HG03469 (cell line): Measurements from ENCODE around the gene SPACA6.
"Not testable (repeated sequence)": the region's sequence is repeated elsewhere in the genome, so short reads cannot be mapped to it uniquely, and the experiment has no call there.

Experiments
- ATAC-seq: cut with Tn5 transposase; IDR thresholded peaks from one replicate; pipeline ENCODE4 v1.9.1; 2021; ENCODE audit warnings: mild to moderate bottlenecking, moderate library complexity, moderate number of reproducible peaks; ENCODE audit not compliant: unreplicated experiment

SPACA6 gene

DNA sequence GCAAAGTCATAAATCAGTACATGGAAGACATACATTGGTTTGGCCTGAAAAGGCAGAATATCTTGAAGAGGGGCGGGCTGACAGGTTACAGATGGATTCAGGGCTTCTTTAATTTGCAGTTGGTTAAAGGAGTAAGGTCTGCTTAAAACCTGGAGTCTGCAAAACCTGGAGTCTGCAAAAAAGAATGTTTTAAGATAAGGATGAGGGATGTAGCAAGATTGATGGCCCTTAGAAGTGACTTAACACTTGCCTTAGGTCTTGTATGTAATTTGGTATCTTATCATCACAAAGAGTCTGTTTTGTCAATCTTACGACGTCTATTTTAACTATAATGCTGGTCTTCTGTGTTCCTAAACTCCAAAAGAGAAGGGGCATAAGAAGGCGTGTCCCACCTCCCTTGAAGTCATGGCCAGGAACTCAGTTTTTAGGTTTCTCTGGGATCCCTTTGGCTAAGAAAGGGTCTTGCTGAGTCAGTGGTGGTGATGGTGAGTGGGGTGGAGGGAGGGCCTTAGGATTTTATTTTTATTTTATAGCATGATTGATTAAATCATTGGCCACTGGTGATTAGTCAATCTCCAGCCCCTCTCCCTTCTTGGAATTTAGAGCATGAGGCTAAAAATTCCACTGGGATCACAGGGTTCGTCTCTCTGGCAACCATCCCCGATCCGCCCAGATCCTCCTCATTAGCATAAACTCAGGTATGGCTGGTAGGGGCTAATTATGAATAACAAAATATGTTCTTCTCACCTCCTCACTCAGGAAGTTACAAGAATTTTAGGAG lies 40.8 kb downstream of the SPACA6 start:
- no peak for ATAC-seq

DNA sequence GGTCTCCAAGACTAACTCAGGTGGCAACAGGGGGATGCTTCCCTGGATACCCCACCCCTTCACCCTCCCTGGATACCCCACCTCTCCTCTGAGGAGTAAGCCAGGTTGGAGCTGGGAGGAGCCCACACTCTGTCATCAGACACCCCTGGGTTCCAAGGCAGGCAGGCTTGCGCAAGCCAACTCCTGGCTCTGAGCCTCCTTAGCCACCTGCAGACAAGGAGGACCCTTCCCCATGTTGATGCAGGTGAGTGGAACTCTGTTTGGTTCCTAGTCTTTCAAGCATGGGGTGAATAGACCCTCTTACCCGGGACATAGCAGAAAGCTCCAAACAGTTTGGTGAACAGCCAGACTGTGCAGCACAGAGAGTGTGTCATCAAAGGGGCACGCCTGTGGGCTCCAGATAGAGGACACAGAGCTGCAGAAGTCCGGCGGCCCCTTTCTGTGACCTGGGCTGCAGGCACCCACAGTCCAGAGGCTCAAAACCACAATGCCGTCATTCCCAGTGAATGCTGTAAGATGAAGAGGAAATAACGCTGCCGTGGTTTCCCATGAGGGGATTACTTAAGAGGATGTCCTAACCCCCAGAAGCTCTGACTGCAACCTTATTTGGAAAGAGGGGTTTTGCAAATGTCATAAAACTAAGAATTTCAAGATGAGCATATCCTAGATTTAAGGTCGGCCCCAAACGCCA lies 42.8 kb downstream of the SPACA6 start:
- no peak for ATAC-seq

DNA sequence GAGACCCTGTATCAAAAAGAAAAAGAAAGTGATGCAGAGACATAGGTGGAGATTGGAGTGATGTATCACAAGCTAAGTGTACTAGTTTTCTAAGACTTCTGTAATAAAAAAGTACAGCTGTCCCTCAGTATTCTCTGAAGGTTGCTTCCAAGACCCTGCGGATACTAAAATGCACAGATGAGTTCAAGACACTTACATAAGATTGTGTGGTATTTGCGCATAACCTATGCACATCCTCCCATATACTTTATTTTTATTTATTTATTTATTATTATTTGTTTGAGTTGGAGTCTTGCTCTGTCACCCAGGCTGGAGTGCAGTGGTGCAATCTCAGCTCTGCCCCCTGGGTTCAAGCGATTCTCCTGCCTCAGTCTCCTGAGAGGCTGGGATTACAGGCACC lies 44.3 kb downstream of the SPACA6 start:
- ATAC-seq: no peak

DNA sequence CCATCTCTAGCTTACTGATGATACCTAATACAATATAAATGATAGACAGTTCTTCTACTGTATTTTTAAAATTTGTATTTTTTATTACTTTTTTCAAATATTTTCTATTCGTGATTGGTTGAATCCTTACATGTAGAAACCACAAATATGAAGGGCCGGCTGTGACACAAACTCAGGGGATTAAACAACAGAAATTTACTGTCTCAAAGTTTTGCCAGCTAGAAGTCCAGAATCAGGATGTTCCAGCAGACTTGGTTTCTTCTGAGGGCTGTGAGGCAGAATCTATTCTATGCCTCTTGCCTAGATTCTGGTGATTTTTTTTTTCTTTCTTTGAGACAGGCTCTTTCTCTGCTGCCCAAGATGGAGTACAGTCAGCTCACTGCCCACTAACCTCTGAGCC lies 44.8 kb downstream of the SPACA6 start:
- no peak for ATAC-seq

DNA sequence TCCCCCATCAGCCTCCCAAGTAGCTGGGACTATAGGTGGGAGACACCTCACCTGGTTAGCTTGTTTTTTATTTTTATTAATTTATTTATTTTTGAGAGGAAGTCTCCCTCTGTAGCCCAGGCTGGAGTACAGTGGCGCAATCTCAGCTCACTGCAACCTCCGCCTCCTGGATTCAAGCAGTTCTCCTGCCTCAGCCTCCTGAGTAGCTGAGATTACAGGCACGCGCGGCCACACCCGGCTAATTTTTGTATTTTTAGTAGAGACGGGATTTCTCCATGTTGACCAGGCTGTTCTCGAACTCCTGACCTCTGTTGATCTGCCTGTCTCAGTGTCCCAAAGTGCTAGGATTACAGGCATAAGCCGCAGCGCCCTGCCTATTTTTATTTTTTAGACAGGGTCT lies 45.4 kb downstream of the SPACA6 start:
- not testable (repeated sequence) for ATAC-seq

DNA sequence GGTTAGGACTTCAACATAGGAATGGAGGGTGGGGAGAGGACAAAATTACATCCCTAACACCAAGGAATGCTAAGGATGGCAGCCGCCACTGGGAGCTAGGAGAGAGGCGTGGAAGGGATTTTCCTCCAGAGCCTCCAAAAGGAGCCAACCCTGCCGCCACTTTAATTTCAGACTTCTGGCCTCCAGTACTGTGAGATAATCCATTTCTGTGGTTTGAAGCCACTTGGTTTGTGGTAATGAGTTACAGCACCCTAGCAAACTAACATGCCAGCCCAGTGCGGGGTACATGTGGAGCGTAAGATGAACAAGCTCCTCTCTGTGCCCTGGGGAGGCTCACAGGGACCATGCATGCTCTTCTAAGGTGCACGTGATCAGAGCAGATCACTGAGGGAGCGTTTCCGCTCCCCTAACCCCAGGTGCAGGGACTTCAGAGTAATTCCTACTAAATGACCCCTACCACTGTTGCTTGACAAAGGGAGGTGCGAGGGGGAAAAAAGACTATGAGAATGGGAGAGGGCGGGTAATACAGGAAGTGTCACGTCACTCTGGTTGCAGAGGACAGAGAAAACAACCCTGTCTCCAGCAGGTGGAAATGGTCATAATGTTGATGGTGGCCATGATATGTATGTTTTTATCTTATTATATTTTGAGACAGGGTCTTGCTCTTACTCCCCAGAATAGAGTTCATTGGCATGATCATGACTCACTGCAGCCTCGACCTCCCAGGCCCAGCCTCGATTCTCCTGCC lies 46.5 kb downstream of the SPACA6 start:
- no peak for ATAC-seq

DNA sequence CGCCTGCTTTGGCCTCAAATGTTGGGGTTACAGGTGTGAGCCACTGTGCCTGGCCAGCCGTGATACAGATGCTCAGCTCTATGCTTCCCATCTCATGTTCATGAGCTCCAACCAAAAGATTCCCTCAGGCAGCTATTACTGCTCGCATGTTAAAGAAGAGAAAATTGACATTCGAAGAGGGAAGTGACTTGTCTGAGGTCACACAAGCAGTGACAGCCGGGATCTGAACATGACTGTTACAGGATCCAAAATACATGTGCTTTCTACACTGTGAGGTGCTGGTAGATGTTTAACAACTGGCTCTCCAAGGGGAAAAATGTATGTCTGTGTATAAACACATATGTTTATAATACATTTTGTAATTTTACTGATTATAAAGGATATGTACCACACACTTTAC lies 47.2 kb downstream of the SPACA6 start:
- ATAC-seq: no peak

DNA sequence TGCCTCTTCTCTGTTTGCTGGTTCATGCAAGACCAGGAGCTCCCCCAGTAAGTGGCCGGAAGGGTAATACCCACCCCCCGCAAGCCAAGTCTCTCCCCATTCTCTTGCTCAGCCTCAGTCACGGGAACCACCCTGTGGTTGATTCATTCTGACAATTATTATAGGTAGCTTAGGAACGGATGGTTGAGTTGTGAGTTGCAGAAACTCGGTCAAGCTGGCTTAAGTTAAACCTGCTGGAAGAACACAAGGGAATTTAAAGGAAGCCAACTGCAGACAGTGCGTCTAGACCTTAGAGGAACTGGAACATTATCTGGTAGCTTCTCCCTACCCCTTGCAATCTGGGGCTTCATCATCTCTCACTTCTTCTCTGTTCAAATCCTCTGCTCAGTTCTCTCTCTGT lies 49.7 kb downstream of the SPACA6 start:
- ATAC-seq: no peak

DNA sequence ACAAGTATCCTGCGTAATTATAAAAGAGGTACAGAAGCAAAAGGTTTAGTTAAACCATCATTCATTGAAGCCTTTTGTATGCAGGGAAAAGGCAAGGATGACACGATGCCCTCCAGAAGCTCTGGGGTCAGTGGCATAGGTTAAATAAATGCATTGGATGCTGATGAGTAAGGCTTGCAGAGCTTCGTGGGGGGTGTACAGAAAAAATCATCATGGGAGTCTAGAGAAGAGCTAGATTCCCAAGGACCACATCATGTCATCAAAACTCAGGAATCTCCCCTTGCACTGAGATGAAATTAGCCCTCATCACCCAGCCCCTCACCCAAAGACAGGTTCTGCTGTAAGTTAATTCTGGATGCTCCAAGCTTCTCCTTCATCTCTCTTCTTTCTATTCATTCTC lies 50.3 kb downstream of the SPACA6 start:
- ATAC-seq: no peak

DNA sequence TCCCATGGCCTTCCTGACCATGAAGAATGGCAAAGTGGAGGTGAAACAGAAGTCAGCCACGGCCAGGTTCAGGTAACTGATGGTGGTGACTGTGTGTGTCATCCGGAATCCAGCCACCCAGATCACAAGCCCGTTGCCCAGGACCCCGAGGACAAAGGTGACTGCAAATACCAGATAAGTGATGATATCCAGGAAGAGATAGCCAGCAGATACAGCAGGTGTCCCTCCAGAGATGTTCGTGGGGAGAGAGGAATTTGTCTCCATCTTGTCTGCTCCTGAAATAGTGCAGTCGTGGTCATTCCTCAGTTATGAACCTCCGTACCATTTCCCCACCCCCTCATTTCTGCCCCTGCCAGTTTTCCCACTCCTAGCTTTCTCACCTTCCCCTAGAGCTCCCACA lies 53.6 kb downstream of the SPACA6 start:
- no peak for ATAC-seq

DNA sequence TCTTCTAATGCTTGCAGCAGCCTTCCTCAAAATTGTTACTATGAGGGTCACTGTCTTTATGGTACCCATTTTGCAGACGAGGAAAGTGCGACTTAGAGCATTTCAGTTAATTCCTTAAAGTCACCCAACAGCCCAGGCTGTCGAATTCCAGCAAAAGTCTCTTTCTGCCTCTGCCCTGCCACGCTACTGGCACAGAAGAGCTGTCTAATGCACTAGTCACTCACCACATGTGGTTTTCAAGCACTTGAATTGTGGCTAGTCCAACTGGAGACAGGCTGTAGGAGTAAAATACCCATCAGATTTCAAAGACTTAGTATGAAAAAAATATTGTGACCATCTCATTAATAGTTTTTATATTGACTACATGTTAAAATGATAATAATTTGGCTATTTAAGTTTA lies 56.8 kb downstream of the SPACA6 start:
- ATAC-seq: no peak

DNA sequence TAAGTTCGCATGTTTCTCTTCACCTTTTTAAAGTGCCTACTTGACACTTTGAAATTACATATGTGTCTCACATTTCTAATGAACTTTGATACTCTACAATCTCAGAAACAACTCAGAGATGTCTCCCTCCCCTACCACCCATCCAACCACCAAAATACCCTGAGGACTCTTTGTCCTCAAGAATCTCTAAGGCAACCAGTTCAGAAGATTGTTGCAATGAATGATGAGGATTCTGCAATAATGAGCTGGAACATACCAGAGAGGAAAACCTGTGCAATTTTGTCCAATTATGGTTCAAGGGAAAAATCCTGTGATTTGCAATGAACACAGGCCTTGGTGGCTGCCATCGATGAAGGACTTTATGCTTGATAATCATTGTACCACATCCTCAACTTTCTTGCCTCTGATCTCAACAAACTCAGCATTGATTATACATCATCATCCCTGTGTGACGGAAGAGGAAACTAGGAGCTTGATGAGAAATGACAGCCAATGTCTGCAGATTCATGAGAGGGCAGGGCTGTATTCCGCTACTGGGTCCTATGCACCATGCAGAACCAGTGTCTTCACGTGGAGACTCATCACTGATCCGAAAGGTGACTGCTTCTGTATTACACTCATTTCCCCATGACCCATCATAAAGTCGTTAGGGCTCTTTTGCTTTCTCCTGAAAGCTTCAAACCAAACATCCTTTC lies 57.4 kb downstream of the SPACA6 start:
- no peak for ATAC-seq

DNA sequence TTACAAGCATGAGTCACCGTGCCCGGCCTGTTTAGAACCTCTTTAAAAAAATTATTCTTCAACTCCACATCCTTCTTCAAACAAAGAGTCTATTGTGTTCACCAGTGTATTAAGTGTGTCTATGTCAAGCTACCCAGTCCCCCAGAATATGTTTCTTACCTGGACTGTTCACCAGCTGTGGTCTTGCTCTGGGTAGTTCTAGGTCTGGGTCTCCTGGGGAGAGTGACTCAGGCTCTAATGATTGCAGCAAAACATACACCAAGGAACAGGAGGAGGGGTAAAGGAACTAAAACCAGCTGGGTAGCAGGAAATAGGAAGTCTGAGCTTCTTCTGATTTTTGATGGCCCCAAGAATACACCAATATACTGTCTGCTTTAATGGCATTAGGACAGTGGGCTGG lies 58.5 kb downstream of the SPACA6 start, which contains the start of gene FPR1:
TSS of gene FPR1 (minus strand) at position 224 of the 400 bp plus-strand sequence. CDS start 4,884 bp downstream, outside the sequence.
- ATAC-seq: no peak

DNA sequence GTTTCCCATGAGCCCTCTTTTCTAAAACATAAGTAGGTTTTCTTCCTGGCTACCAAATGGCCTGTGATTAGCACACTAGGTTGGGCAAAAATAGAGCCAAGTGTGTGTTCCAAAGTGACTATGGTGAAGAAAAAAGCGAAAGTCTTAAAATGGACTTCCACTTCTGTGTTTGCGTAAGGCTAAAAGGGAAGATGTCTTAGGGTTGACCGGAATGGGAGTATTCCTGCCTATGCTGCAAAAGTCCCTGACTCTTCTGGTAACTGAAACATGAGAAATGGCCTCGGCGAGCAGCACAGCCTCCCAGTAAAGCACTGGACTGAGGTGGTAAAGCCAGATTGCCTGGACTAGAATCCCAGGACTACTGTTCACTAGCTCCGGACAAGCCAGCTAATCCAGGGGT lies 61.0 kb downstream of the SPACA6 start:
- no peak for ATAC-seq

DNA sequence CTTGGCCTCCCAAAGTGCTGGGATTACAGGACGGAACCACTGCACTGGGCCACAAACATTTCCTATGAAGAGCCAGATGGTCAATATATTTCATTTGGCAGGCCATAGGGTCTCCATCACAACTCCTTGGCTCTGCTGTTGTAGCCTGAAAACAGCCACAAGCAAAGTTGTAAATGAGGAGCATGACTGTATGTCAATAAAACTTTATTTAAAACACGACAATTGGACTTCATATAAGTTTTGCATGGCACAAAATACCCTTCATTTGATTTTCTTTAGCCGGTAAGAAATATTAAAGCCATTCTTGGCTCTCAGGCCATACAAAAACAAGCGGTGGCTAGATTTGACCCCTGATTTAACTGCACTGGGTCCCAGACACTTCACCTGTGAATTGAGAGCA lies 61.6 kb downstream of the SPACA6 start:
- ATAC-seq: no peak
